SK-MEL-5 (cell line): Measurements from ENCODE around the gene CHRNA1. TPM values are rescaled to one million over a fixed set of nuclear protein-coding genes. Genes with fewer than 3 reads are reported as not detected.

ENCODE experiments used
- DNase-seq: peaks from one replicate; pipeline ENCODE4 v3.0.0-alpha.2; 2016; ENCODE audit warnings: low read depth, low spot score
- in situ Hi-C: cut with HindIII; loops from 2 replicates; pipeline ENCODE4 v1.10.0; 2016; ENCODE audit warnings: low sequenced_read_pairs, high pct_unique_total_duplicates, low pct_unique_long_range_greater_than_20kb
- total RNA-seq: library from RNA; depleted of rRNA; stranded (reverse); fragments of >200 nt; shearing (Covaris generic); gene quantifications from 2 replicates; pipeline ENCODE4 v1.2.3, GENCODE V29; 2014

The CHRNA1 gene
- total RNA-seq, 1 experiment from 2014 or later, result 0.11 TPM

DNA sequence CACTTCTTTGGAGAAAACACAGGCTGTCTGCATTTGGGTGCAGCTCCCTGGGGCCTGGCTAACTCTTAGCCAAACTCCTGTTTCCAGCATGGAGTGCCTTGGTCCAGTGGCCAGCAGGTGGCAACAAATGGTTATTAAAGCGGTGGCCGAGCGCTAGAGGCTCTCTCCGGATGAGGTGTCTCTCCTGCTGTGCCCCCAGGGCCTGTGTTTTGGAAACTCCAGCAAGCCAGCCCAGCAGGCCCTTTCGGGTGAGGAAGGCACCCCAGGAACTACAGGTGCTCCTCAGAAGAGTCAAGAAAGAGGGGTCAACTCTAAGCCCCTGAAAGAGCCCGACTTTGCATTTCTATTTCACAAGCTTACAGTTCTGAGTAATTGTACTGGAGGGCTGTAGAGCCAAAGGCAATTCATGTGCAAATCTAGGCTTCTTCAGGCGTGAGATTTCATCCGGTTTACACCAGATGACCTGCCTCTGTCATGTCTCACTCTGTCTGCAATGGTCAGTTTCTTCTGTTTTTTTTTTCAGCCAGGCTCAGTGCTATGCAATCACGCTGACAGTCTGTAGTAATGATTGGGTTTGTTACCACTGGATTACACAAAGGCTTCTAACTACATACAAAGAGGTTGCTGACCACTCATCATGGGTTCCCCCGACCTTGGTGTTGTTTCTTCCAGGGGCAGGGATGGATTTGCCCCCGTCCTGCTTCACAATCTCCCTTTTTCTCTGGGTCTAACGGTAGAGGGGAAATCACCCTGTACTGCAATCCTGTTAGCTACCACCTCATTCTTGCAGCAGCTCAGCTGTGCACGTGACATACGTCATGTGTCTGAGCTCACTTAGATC, 7.6 kb upstream of the CHRNA1 start:
- in situ Hi-C loops, result no loop called here
- peak; percentile 87 for DNase-seq

DNA sequence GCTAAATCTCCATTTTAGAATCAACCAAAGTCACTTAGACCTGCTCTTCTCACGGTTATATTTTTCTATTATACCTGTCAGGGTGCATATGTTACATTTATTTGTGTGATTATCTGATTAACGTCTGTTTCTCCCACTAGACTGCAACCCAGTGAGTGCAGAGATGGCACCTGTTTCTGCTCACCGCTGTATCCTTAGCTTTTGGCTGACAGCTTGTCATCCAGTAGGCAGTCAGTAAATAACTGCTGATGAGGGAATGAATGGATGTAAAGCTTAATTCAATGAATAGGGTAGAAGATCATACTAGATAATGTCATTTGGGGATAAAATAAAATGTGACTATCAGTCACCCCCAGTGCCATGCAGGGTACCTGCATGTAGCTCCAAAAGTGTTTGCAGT, 6.9 kb upstream of the CHRNA1 start:
- in situ Hi-C loops, result no loop called here
- no peak for DNase-seq

DNA sequence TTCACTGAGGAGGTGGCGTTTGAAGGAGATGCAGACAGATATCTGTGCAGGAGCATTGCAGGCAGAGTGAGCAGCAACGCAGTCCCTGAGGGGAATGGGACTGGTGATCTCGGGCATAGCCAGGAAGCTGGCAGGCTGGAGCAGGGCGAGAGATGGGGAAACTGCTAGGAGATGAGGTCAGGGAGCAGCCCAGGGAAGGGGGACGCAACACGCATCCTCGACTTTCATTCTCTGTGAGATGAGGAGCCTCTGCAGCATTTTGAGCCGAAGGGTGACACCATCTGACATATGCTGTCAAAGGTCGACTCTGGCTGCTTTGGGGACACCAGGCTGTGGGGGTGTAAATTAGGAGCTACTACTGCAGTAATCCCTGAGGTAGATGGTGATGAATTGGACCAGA, 4.3 kb upstream of the CHRNA1 start:
- in situ Hi-C loops, result no loop called here
- DNase-seq, result no peak

DNA sequence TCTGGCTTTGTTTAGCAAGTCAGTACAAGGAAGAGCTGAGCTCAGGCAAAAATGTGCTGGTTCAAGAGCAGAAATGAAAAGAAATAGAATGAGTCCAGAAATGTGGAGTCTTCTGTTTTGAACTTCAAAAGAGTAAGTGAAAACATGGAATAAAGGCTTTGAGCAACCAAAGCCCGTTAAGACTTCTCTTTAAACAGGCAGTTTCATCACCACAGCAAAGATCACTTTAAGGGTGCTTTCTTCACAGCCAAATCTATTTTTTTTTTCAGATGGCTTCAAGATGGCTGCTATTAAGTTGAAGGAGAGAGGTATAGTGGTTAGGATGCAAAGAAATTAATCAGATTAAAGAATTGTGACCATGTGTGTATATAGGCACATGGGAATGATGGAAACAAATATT, 2.0 kb upstream of the CHRNA1 start:
- in situ Hi-C loops, result no loop called here
- DNase-seq, result no peak

DNA sequence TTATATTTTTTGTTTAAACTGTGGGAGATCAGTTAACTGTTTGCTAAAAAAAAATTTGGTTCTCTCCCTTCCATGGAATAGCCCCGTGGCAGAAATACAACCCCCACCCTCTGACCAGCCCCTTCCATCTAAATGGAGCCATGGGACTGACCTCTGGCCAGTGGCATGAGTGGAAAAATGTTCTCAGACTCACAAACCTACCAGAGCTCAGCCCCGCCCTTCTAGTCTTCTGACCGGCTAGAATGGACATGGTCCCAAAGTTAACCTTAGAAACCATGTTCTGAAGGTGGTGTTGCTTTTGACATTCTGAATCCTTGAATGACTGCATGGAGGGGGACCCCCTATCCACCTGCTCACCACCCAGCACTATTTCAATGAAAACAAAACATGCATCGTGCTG, 1.3 kb upstream of the CHRNA1 start:
- no peak for DNase-seq
- in situ Hi-C loops, result no loop called here

DNA sequence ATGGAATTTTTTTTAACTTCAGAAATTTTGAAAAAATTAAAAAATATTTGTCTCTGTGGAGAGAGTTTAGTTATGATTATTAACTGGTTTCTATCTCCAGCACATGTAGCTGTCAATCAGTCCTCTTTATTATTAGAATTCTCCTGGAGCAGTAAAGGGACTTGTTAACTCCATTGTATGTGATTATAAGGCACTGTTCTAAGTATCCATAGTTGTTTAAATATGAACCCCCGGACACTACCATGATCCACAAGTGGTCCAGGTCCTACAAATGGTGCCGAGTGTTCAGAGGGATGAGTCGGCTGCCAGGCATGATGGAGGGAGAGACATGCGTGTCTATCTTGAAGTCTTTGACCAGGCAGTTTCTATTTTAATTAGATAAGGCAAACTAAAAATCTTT, 492 bp downstream of the CHRNA1 start:
- no peak for DNase-seq
- in situ Hi-C loops, result no loop called here

DNA sequence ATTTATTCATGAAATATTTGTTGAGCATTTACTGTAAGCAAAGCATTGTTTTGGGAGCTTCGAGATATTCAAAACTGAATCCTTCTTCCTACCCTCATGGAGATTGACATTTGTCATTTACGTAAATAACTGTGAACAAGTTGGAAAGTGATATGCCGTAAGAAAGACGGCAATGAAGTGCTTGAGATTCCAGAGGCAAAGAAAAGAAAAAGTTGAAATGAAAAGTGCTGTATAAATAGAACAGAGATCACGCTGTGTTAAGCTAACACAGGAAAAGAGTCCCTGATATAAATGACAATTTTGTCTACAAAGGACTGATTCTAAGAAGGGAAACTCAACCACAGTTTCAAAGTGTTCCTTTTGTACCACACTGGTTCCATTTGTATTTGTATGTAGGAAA, 1.8 kb downstream of the CHRNA1 start:
- in situ Hi-C loops, result no loop called here
- no peak for DNase-seq

DNA sequence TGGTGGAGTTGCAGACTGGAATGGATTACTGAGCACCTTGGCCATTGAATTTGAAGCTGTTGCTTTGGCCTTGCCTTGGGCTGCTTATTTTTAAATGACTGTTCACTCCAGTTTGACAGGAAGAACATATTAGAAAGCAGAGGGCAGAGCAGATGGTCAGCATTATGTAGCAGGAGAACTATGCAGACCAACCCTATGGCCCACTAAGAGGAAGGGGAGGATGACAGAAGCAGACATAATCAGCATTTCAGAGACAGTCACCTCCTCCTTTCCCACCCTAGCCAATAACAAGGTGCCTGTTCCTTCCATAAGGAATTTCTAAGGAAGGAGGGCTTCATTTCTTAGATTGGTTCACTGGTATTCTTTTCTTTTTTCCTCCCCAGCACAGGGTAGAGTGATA, 2.4 kb downstream of the CHRNA1 start:
- no peak for DNase-seq
- in situ Hi-C loops, result no loop called here

DNA sequence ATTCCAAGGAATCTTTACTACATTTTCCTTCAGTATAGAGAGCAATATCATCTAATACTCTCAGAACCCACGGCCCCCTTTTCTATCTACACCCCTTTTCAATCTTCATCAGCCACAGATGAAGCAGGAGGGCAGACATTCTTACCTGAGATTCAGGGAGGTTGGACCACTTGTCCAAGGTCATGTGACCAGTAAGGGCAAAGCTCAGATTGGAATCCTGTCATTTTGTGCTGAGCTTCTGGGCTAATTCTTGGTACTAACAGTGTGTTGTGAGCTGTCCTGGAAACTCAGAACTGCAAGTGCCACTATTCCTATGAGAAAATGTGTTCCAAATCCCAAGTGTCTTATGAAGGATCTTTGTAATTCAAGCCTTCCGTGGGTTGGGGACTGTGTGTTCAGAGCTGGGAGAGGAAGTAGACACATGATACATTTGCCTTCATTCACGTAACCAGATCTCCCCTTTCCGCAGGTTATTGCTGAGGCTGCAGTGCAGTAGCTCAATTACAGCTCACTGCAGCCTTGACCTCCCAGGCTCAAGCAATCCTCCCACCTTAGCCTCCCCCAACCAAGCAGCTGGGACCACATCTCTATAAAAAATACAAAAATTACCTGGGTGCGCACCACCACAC, 3.3 kb downstream of the CHRNA1 start:
- in situ Hi-C loops, result no loop called here
- no peak for DNase-seq

DNA sequence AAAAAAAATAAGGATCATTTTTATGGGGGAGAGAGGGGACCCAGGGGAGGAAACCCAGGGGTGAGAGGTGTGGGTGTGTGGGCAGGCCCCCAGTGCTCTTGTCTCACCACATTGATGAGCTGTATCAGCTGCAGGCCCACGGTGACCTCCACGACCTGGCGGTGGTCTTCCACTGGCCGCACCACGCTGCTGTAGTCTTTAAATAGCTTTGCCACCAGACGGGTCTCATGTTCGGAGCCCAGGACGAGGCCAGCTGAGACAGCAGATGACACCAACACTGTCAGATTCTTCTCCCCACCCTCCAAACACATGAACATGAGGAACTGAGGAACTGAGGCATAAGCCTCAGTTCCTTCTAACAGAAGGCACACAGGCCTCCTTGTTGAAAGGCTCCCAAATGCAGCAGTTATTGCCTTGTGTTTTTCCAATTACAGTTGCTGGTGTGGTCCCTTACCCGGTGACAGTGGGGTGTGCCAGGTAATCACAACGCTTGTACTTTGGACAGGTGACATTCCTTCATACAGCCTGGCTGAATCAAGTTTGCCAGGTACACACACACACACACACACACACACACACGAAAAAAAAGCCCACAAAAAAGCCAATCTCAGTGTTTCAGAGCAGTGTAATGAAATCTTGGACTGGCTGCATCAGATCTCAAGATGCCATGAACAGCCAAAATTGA, 4.7 kb downstream of the CHRNA1 start:
- in situ Hi-C loops, result no loop called here
- no peak for DNase-seq

DNA sequence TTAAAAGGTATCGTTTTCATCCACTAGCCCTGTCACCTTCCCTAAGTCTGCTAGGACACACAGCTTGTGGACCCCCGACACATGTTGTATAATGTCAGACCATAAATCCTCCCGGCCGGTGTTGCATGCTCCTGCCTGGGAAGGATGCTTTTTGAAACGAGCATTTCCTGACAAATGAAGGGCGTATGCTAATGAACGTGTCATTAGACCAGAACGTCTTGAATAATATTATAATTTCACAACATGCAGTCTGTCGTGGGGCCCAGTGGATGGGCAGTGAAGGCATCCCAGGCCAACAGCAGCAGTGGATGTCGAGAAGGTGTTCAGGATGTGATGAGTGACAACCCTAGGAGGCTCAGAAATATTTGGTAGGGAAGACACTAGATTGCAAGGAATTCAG, 7.5 kb downstream of the CHRNA1 start:
- in situ Hi-C loops, result no loop called here
- no peak for DNase-seq

DNA sequence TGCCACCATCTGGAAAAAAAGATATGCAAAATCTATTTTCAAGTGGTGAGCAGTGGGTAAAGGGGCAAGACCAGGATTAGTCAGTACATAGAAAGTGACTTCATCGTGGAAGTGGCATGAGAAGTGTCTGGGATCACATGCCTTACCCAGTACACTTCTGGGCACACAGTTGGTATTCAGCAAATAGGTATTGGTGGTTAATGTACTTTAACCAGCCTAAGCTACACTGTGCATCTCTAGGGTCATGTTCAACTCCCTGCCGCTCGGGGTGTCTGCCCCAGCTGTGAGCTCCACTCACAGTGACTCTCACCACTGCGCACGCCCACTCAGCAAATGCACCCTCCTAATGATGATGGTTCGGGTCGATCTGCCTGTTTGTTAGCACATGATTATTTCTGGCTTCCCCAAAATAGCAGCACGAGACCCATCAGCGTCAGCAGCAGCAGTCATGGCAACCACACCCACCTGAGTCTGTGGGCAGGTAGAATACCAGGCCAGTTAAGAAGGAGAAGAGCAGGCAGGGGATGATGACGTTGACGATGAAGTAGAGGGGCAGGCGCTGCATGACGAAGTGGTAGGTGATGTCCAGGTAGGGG, 11.1 kb downstream of the CHRNA1 start:
- in situ Hi-C loops, result no loop called here
- DNase-seq, result no peak

DNA sequence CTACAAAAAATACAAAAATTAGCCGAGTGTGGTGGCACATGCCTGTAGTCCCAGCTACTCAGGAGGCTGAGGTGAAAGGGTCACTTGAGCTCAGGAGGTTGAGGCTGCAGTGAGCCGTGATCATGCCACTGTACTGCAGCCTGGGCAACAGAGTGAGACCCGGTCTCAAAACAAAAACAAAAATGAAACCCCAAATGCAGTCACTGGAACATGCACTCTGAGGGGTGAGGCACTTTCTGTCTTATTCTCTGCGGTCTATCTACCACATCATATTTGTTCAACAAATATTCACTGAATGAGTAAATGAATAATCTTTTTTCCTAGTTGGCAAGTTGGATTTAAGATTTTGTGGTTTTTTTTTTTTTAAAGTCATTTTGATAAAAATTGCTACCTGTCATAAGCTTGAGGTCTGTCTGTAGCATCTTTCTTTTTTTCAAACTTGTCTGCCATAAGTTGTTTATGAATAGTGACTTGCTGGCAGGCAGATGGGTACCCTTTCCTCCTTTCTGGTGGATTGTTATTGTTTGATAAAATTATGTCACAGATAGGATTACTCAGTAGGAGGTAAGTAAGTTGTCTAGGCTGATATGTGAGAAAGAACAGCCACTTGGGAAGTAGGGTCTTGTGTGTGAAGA, 11.8 kb downstream of the CHRNA1 start:
- in situ Hi-C loops, result no loop called here

DNA sequence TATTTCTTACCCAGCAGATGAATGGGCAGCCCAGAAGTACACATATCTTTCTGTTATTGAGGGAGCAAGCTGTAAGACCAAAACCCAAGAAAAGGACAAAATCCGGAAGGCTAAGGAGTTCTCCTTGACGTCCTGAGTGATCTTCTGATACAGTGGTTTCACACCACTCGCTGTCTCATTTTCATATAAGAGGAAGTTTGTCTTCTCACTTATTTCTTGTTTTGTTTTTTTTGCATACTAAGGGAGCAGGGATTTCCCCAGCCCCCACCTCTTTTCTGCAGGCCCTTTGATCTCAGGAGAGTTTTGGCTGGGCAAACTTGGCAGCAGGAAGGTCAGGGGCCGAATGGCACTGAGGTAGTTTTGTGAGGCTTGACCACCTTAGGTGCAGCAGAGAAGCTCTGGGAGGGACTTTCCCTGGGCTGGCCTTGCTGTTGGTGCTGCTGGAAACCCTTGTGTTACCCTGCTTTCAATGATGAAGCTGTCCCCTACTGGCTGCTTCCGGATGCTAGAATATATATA, 13.3 kb downstream of the CHRNA1 start:
- no peak for DNase-seq
- in situ Hi-C loops, result no loop called here

More for the DNA sequence above, 11.8 kb downstream of the CHRNA1 start:
- DNase-seq, result no peak

DNA sequence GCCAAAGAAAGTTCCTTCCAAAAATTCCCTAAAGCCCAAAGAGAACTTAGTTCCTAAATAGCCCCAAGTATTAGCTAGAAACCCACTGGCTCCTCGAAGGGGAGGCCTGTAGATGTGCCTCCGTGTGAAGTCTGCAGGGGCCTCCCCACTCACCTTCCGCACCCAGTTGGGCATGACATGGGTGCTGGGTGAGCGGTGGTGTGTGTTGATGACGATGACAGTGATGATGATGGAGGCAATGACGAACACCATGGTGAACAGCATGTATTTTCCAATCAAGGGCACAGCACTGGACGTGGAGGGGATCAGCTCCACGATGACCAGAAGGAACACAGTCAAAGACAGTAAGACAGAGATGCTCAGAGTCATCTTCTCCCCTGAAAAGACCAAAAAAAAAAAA, 14.5 kb downstream of the CHRNA1 start:
- DNase-seq, result no peak
- in situ Hi-C loops, result no loop called here

DNA sequence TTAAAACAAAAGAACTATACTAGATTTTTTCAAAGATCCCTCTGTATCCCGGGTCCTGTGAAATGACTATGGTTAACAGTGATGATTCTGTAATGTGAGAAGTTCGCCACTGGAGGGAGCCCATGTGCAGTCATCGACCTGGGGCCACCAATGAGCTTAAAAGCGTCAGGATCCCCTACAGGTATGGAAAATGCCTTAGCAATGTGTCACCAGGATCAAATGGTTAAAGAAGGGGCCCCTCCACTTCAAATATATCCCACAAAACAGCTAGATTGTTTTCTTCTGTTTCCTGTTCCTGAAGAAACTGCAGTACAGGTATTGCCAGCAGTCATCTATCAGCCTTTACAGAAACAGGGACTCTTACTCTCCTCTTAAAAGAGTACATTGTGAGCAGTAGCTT, 15.3 kb downstream of the CHRNA1 start:
- DNase-seq, result peak; percentile 74
- in situ Hi-C loops, result no loop called here

DNA sequence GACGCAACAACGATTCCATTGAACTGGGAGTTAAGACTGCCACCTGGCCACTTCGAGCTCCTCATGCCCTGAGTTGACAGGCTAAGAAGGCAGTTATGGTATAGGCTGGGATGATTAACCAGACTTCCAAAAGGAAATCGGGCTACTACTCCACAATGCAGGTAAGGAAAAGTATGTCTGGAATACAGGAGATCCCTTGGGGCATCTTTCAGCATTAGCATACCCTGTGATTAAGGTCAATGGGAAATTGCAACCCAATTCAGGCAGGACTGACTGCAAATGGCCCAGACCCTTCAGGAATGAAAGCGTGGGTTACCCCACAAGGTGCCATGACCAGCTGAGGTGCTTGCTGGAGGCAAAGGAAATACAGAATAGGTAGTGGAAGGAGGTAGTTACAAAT, 19.1 kb downstream of the CHRNA1 start:
- DNase-seq, result no peak
- in situ Hi-C loops, result no loop called here

DNA sequence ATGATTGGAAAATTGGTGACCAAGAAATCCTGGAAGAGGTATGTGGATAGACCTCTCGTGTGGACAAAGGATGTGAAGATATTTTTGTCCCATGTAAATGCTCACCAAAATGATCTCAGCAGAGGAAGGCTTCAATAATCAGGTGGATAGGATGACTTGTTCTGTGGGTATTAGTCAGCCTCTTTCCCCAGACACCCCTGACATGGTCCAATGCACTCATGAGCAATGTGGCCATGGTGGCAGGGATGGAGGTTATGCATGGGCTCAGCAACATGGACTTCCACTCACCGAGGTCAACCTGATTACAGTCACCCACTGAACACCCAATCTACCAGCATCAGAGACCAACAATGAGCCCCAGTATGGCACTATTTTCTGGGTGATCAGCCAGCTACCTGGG, 20.2 kb downstream of the CHRNA1 start:
- DNase-seq, result no peak
- in situ Hi-C loops, result no loop called here
